Measurements from ENCODE around the gene PRKCQ.
"Not testable (repeated sequence)": the region's sequence is repeated elsewhere in the genome, so short reads cannot be mapped to it uniquely, and the experiment has no call there.

PRKCQ gene

GRCh38 chr10:6478722-6479121 is 101.4 kb downstream of the PRKCQ start:
- no peaks in the 10 kb centered on the region for H3K9me3 ChIP-seq (ENCODE audit: low read length)
- no peaks in the 10 kb centered on the region for H3K36me3 ChIP-seq (ENCODE audit: insufficient read depth, low read length)

DNA sequence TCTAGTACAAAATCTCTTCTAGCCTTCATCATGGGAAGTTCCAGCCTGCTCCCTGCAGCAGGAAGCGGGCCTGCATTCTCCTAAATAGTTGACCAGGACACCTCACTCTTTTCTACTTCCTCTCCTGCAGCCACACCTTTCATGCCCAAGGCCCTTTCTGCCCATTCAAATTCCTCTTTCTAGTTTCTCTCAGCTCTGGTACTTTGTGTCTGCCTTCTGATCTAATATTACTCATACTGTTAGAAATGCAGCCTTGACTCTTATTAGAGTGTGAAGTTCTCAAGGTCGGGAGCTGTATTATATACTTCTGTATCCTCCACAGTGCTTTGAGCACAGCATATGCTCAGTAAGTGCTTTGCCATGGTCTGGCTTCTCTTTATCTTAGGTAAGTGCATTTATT is 103.1 kb downstream of the PRKCQ start:
- Histone ChIP-seq H3K9me3 (ENCODE audit: low read length) (no peaks in the 10 kb centered on the region), H3K9ac (ENCODE audit: low read length) (no peak overlapping the region), H3K27me3 (ENCODE audit: control insufficient read depth in 1 of 2, insufficient read depth in 2 of 2, low read length in 2 of 2) (no peaks in the 10 kb centered on the region), H3K4me3 (ENCODE audit: low read depth in 1 of 2, low read length in 2 of 2) (no peak overlapping the region), H3K27ac (ENCODE audit: low read depth, low read length) (no peak overlapping the region), H3K4me1 (ENCODE audit: insufficient read depth, low read length) (no peaks in the 10 kb centered on the region), H3K36me3 (ENCODE audit: insufficient read depth, low read length) (no peaks in the 10 kb centered on the region)

More at GRCh38 chr10:6478722-6479121, 101.4 kb downstream of the PRKCQ start:
- no peak overlapping the region for H3K9ac ChIP-seq (ENCODE audit: low read length)
- no peaks in the 10 kb centered on the region for H3K4me1 ChIP-seq (ENCODE audit: insufficient read depth, low read length)
- no peaks in the 10 kb centered on the region for H3K27me3 ChIP-seq (ENCODE audit: control insufficient read depth in 1 of 2, insufficient read depth in 2 of 2, low read length in 2 of 2)
- H3K27ac ChIP-seq (ENCODE audit: low read depth, low read length) = no peak overlapping the region
- no peak overlapping the region for H3K4me3 ChIP-seq (ENCODE audit: low read depth in 1 of 2, low read length in 2 of 2)

DNA sequence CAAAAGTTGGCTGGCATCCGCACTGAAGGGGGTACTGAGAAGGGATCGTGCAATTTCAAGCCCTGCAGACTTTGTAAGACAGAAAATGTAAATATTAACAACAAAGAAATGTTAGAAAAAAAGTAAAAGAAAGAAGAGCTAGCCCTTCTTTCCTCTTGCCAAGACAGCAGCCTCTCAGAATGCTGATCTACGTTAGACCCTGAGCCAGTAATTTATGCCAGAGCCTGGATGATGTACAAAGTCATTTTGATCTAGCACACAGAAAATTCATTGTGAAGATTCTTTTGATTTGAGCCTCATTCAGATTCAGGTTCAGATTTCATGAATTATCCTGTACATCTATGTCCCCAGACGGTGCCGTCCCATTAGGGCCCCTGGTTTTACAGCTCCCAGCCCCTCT is 105.2 kb downstream of the PRKCQ start:
- Histone ChIP-seq H3K9me3 (ENCODE audit: low read length) (no peaks in the 10 kb centered on the region), H3K27me3 (ENCODE audit: control insufficient read depth in 1 of 2, insufficient read depth in 2 of 2, low read length in 2 of 2) (no peaks in the 10 kb centered on the region), H3K4me1 (ENCODE audit: insufficient read depth, low read length) (no peaks in the 10 kb centered on the region), H3K36me3 (ENCODE audit: insufficient read depth, low read length) (no peaks in the 10 kb centered on the region), H3K9ac (ENCODE audit: low read length) (no peak overlapping the region), H3K4me3 (ENCODE audit: low read depth in 1 of 2, low read length in 2 of 2) (no peak overlapping the region), H3K27ac (ENCODE audit: low read depth, low read length) (no peak overlapping the region)

GRCh38 chr10:6473901-6474370 is 106.1 kb downstream of the PRKCQ start:
- H3K4me1 ChIP-seq (ENCODE audit: insufficient read depth, low read length) = no peaks in the 10 kb centered on the region
- H3K36me3 ChIP-seq (ENCODE audit: insufficient read depth, low read length) = no peaks in the 10 kb centered on the region
- H3K27me3 ChIP-seq (ENCODE audit: control insufficient read depth in 1 of 2, insufficient read depth in 2 of 2, low read length in 2 of 2) = no peaks in the 10 kb centered on the region
- H3K9me3 ChIP-seq (ENCODE audit: low read length) = no peaks in the 10 kb centered on the region
- no peak overlapping the region for H3K4me3 ChIP-seq (ENCODE audit: low read depth in 1 of 2, low read length in 2 of 2)
- no peak overlapping the region for H3K27ac ChIP-seq (ENCODE audit: low read depth, low read length)
- H3K9ac ChIP-seq (ENCODE audit: low read length) = no peak overlapping the region

- no peaks in the 10 kb centered on the region for H3K4me1 ChIP-seq (ENCODE audit: insufficient read depth, low read length)
- no peak overlapping the region for H3K27ac ChIP-seq (ENCODE audit: low read depth, low read length)
Observed at GRCh38 chr10:6473430-6473829, 106.6 kb downstream of the PRKCQ start.

DNA sequence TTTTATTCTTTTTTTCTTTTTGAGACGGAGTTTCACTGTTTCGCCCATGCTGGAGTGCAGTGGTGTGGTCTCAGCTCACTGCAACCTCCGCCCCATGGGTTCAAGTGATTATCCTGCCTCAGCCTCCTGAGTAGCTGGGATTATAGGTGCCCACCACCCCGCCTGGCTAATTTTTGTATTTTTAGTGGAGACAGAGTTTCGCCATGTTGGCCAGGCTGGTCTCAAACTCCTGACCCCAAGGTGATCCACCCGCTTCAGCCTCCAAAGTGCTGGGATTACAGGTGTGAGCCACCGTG is 107.4 kb downstream of the PRKCQ start:
- H3K36me3 ChIP-seq (ENCODE audit: insufficient read depth, low read length); H3K27me3 ChIP-seq (ENCODE audit: control insufficient read depth in 1 of 2, insufficient read depth in 2 of 2, low read length in 2 of 2); H3K27ac ChIP-seq (ENCODE audit: low read depth, low read length); H3K9me3 ChIP-seq (ENCODE audit: low read length); H3K4me3 ChIP-seq (ENCODE audit: low read depth in 1 of 2, low read length in 2 of 2); H3K4me1 ChIP-seq (ENCODE audit: insufficient read depth, low read length); H3K9ac ChIP-seq (ENCODE audit: low read length): not testable (repeated sequence)

More at GRCh38 chr10:6473430-6473829, 106.6 kb downstream of the PRKCQ start:
- Histone ChIP-seq H3K36me3 (ENCODE audit: insufficient read depth, low read length) (no peaks in the 10 kb centered on the region), H3K4me3 (ENCODE audit: low read depth in 1 of 2, low read length in 2 of 2) (no peak overlapping the region), H3K9me3 (ENCODE audit: low read length) (no peaks in the 10 kb centered on the region), H3K9ac (ENCODE audit: low read length) (no peak overlapping the region), H3K27me3 (ENCODE audit: control insufficient read depth in 1 of 2, insufficient read depth in 2 of 2, low read length in 2 of 2) (no peaks in the 10 kb centered on the region)

DNA sequence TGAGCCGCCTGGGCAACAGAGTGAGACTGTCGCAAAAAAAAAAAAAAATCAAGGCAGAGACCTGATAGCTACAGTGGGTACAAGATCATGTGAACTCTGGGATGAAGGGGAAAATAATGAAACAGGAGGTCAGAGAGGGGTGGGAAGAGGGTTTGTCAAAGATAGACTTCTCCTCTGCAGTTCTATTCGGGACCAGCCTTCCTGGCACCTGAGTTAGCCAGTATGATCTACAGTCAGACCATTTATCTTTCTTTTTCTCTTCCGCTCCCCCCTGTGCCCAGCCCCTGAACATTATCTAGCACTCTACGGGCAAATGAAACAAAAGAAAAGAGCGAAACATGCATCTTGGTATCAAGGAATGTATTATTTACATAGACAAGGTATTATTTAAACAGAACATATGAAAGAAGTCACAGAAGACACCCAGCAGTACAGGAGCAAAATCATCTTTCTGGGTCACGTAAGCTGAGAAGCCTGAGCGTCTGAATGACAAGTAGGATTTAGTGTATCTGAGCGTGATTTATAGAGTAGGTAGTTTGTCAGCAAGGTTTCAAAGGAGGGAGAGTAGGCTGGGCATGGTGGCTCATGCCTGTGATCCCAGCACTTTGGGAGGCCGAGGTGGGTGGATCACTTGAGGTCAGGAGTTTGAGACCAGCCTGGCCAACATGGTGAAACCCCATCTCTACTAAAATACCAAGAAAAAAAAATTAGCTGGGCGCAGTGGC is 109.0 kb downstream of the PRKCQ start:
- Histone ChIP-seq H3K9me3 (ENCODE audit: low read length) (no peaks in the 10 kb centered on the region), H3K27ac (ENCODE audit: low read depth, low read length) (no peak overlapping the region), H3K27me3 (ENCODE audit: control insufficient read depth in 1 of 2, insufficient read depth in 2 of 2, low read length in 2 of 2) (no peaks in the 10 kb centered on the region), H3K4me1 (ENCODE audit: insufficient read depth, low read length) (no peaks in the 10 kb centered on the region), H3K4me3 (ENCODE audit: low read depth in 1 of 2, low read length in 2 of 2) (no peak overlapping the region), H3K36me3 (ENCODE audit: insufficient read depth, low read length) (no peaks in the 10 kb centered on the region), H3K9ac (ENCODE audit: low read length) (no peak overlapping the region)

DNA sequence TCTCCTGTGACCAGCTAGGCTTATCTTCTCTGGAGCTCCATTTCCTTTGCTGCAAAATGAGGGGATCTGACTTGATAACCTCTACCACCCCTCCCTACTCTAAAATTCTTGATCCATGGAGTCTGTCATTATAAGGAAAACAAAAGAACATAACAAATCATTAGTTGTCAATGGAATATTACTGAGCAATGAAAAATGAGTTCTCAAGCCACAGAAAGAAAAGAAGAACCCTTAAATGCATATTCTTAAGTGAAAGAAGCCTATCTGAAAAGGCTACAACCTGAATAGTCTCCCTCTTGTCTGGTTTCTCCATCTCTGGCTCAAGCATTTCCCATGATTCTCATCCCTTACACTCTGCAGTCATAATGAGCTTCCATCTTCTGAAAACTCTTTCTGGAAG is 110.4 kb downstream of the PRKCQ start:
- no peaks in the 10 kb centered on the region for H3K36me3 ChIP-seq (ENCODE audit: insufficient read depth, low read length)
- H3K9ac ChIP-seq (ENCODE audit: low read length) = no peak overlapping the region
- H3K9me3 ChIP-seq (ENCODE audit: low read length) = no peaks in the 10 kb centered on the region
- no peaks in the 10 kb centered on the region for H3K4me1 ChIP-seq (ENCODE audit: insufficient read depth, low read length)
- H3K27me3 ChIP-seq (ENCODE audit: control insufficient read depth in 1 of 2, insufficient read depth in 2 of 2, low read length in 2 of 2) = no peaks in the 10 kb centered on the region
- H3K4me3 ChIP-seq (ENCODE audit: low read depth in 1 of 2, low read length in 2 of 2) = no peak overlapping the region
- H3K27ac ChIP-seq (ENCODE audit: low read depth, low read length) = no peak overlapping the region

DNA sequence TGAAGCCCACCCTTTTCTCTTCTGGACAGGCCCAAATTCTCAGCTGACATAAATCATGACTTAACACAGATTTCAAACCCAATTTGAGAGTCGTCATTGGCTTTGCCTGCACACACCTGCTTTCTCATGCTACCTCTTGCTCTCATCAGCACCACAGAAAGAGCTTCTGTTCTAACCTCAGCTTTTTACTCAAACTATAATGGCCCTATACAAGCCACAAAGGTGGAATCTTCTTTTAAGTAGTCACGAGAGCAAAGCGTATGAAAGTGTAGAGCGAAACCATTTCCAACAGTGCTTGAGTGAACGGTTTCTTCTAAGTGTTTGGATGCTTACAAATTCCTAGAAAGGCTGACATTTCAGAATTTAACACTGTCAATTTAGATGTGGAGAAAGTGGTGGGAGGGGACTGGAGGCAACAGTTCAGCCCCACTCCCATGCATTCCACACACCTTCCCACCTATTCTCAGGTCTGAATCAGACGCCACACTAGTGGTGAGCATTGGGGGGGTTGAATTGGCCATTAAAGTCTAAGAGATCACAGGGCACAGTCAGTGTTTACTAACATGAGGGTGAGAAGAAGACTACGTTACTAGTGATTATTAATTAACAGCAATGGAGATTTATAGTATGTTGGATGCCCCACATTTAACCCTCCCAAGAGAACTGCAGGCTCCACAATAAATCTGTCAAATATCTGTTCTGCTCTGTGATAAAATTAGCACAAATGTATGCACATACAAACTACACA is 114.0 kb downstream of the PRKCQ start:
- Histone ChIP-seq H3K4me1 (ENCODE audit: insufficient read depth, low read length) (no peaks in the 10 kb centered on the region), H3K4me3 (ENCODE audit: low read depth in 1 of 2, low read length in 2 of 2) (no peak overlapping the region), H3K9ac (ENCODE audit: low read length) (no peak overlapping the region), H3K27ac (ENCODE audit: low read depth, low read length) (no peak overlapping the region), H3K36me3 (ENCODE audit: insufficient read depth, low read length) (no peaks in the 10 kb centered on the region), H3K9me3 (ENCODE audit: low read length) (no peaks in the 10 kb centered on the region), H3K27me3 (ENCODE audit: control insufficient read depth in 1 of 2, insufficient read depth in 2 of 2, low read length in 2 of 2) (no peaks in the 10 kb centered on the region)

- H3K4me1 ChIP-seq (ENCODE audit: insufficient read depth, low read length) = no peaks in the 10 kb centered on the region
- no peaks in the 10 kb centered on the region for H3K9me3 ChIP-seq (ENCODE audit: low read length)
- no peak overlapping the region for H3K9ac ChIP-seq (ENCODE audit: low read length)
- H3K27me3 ChIP-seq (ENCODE audit: control insufficient read depth in 1 of 2, insufficient read depth in 2 of 2, low read length in 2 of 2) = no peaks in the 10 kb centered on the region
- no peak overlapping the region for H3K27ac ChIP-seq (ENCODE audit: low read depth, low read length)
- H3K36me3 ChIP-seq (ENCODE audit: insufficient read depth, low read length) = no peaks in the 10 kb centered on the region
- H3K4me3 ChIP-seq (ENCODE audit: low read depth in 1 of 2, low read length in 2 of 2) = no peak overlapping the region
Observed at GRCh38 chr10:6465437-6465836, 114.6 kb downstream of the PRKCQ start.

DNA sequence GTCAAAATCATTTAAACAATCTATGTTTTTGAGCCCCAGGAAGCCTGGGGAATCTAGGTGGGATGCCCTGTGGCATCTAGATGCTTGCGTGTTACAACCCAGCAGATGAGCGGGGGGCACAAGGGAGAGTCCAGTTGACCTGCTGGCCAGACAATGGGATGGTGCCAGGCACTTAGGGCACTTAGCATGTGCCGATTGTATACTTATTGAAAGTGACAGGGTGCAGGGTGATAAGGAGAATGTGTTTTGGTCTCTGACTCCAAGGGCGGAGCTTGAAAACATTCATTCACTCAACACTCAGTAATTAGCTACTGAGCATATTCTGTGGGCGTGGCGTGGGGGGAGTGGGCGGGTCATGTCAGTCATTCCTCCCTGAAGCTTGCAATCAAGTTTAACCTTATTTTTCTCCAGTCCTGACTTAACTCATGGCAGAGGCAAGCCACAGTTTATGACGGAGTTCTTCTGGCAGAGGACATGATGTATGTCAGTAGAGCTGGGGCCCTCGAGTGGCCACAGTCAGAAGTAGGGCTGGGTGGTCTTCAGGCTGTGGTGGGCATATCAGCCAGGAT is 115.1 kb downstream of the PRKCQ start:
- no peak overlapping the region for H3K9ac ChIP-seq (ENCODE audit: low read length)
- no peaks in the 10 kb centered on the region for H3K36me3 ChIP-seq (ENCODE audit: insufficient read depth, low read length)
- H3K4me1 ChIP-seq (ENCODE audit: insufficient read depth, low read length) = no peaks in the 10 kb centered on the region
- no peak overlapping the region for H3K4me3 ChIP-seq (ENCODE audit: low read depth in 1 of 2, low read length in 2 of 2)
- no peaks in the 10 kb centered on the region for H3K27me3 ChIP-seq (ENCODE audit: control insufficient read depth in 1 of 2, insufficient read depth in 2 of 2, low read length in 2 of 2)
- no peaks in the 10 kb centered on the region for H3K9me3 ChIP-seq (ENCODE audit: low read length)
- H3K27ac ChIP-seq (ENCODE audit: low read depth, low read length) = no peak overlapping the region
